MG63 (cell line): ENCODE results near the gene RARS2. TPM values are rescaled to one million over a fixed set of nuclear protein-coding genes. Genes with fewer than 3 reads are reported as not detected.
A peak's percentile ranks its signal among the peaks of the same experiment; 100 is the strongest.
"Not testable (repeated sequence)": the region's sequence is repeated elsewhere in the genome, so short reads cannot be mapped to it uniquely, and the experiment has no call there.

Source experiments
- DNase-seq: peaks from one replicate; pipeline ENCODE4 v3.0.0-alpha.2; 2020
- H3K27me3 ChIP-seq: fragments of 250-450 bp; sonication (Bioruptor Pico); 2 replicates; pipeline ENCODE4 v1.5.1; 2020; ENCODE audit warnings: mild to moderate bottlenecking, moderate library complexity
- H3K36me3 ChIP-seq: fragments of 250-450 bp; sonication (Bioruptor Pico); 2 replicates; pipeline ENCODE4 v1.5.1; 2020; ENCODE audit warnings: mild to moderate bottlenecking, moderate library complexity
- H3K4me3 ChIP-seq: fragments of 250-450 bp; sonication (Bioruptor Pico); 2 replicates; pipeline ENCODE4 v1.5.1; 2020; ENCODE audit warnings: mild to moderate bottlenecking, moderate library complexity
- H3K9me3 ChIP-seq: fragments of 250-450 bp; sonication (Bioruptor Pico); 2 replicates; pipeline ENCODE4 v1.5.1; 2020; ENCODE audit warnings: mild to moderate bottlenecking, moderate library complexity
- total RNA-seq: library from RNA; depleted of rRNA; stranded (reverse); fragments of >200 nt; shearing (Covaris generic); gene quantifications from 2 replicates; pipeline ENCODE4 v1.2.3, GENCODE V29; 2014; ENCODE audit warnings: low replicate concordance

Gene RARS2
- total RNA-seq, 1 experiment from 2014 or later = 24.0 TPM

DNA sequence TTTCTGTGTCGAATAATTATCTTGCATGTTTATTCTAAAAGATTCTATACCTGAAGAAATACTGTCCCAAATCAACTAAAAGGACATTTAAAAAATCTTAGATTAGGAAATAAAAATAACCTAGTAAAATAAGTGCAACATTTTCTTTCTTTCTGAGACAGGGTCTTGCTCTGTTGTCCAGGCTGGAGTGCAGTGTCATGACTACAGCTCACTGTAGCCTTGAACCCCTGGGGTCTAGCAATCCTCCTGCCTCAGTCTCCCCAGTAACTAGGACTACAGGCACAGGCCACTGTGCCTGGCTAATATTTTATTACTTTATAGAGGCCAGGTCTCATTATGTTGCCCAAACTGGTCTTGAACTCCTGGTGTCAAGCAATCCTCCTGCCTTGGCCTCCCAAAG is 48.7 kb downstream of the RARS2 start:
- no peaks in the 10 kb centered on the region for H3K9me3 ChIP-seq
- H3K4me3 ChIP-seq = no peak overlapping the region
- DNase-seq = no peak

DNA sequence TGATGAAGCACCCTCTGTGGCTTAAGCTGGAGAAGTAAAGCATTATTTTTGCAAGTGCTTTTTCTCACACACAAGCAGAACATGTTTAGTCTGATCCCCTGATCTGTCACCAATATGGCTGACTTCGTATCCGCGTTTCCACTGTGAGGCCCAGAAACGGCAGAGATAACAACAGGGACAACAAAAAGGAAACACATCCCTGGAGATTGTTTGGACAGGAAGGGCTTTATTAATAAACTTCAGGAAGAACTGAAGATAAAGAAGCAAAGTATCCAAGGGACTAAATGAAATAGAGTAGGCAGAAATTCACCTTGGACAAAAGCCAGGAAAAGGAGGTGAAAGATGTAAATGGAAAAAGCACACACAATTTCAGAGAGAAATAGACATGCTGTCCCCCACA is 49.2 kb downstream of the RARS2 start:
- DNase-seq = no peak
- H3K4me3 ChIP-seq = no peak overlapping the region
- no peaks in the 10 kb centered on the region for H3K9me3 ChIP-seq
- H3K36me3 ChIP-seq = peaks cover 50% of the 10 kb centered on the region
- no peaks in the 10 kb centered on the region for H3K27me3 ChIP-seq

More for the DNA sequence above, 48.7 kb downstream of the RARS2 start:
- Histone ChIP-seq H3K36me3 (peaks cover 50% of the 10 kb centered on the region), H3K27me3 (no peaks in the 10 kb centered on the region)

DNA sequence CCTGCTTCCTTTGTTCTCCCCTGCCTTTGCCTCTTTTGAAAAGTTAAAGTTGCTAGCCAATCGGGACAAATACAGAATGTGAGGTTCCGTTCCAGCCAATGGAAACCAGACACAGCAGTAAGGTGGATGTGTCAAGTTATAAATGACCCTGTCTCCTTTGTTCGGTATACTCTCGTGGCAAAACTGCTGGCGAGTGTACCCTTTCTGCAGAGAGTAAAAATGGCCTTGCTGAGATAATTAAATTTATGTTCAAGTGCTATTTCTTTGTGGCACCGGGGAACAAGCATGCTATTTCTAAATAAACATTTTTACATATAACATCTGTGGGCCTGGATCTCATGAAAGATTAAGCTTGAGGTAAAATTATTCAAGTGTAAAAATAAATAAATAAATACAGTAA is 50.2 kb downstream of the RARS2 start:
- Histone ChIP-seq H3K4me3 (no peak overlapping the region), H3K36me3 (peaks cover 43% of the 10 kb centered on the region), H3K9me3 (no peaks in the 10 kb centered on the region), H3K27me3 (no peaks in the 10 kb centered on the region)
- no peak for DNase-seq

DNA sequence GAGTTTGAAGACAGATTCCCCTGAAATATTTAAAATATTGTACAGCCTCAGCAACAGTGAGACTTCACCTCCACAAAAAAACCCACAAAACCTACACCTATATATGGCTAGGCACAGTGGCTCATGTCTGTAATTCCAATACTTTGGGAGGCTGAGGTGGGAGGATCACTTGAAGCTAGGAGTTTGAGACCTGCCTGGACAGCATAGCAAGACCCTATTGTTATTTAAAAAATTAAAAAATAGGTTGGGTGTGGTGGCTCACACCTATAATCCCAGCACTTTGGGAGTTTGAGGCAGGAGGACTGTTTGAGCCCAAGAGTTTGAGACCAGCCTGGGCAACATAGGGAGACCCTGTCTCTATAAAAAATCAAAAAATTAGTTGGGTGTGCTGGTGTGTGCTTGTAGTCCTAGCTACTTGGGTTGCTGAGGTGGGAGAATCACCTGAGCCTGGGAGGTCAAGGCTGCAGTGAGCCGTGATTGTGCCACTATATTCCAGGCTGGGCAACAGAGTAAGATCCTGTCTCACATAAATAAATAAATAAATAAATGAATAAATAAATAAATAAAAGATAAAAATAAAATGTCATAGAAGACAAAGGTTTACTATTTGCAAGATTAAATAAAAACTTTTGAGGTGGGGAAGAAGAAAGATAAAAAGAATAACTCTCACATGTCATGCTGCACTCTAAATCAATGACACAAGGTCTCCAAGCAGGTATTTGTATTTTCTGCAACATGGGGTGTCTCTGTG is 51.1 kb downstream of the RARS2 start:
- H3K9me3 ChIP-seq = no peaks in the 10 kb centered on the region
- peaks cover 35% of the 10 kb centered on the region for H3K36me3 ChIP-seq

DNA sequence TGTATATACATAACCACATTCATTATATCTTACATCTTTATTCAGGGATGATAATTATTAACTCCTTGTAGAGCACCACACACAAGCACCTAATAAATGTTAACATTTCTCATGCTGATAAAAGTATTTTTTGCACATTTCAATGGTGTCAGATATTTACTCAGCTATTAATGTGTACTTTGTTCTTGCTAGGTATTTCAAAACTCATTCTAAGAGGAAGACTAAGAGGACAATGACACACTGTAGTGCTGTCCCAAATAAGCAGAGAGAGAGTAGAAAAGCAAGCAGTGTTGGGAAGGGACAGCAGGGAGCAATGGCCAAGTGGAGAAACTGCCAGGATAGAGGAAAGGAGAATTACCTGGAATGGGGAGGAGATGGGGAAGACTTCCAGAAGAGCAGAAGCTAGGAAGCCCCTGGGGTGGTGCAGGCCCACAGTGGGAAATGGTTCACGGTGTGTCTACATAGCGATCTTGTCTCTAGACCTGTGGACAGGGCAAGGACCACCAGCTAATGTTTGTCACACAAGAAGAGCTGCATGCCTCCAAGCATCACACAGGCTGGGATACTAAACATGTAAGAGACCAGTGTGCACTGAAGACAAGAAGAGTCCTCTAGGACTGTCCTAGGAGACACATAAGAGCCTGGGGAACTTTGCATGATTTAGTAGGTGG is 55.3 kb downstream of the RARS2 start:
- Histone ChIP-seq H3K36me3 (peaks cover 21% of the 10 kb centered on the region), H3K9me3 (no peaks in the 10 kb centered on the region), H3K27me3 (no peaks in the 10 kb centered on the region), H3K4me3 (no peak overlapping the region)
- no peak for DNase-seq

More for the DNA sequence above, 51.1 kb downstream of the RARS2 start:
- H3K27me3 ChIP-seq = no peaks in the 10 kb centered on the region
- H3K4me3 ChIP-seq = no peak overlapping the region
- no peak for DNase-seq

DNA sequence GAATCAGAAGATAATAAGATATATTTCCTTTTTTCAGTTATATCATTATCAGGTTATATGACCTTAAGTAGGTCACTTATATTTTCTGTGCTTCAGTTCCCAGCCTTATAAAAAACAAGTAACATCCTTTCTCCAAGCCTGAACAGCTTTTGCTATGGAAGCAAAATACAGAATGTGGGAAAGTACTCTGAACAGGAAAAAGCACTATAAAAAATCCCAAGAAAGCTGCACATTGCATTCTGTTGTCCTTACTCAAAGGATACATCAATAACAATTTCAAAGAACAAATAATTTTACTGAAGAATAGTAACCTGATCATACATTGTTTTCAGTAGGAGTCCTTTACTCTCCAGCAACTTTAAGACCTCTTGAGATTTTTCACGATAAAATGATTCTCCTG is 60.6 kb downstream of the RARS2 start:
- H3K4me3 ChIP-seq = no peak overlapping the region
- peaks cover 31% of the 10 kb centered on the region for H3K36me3 ChIP-seq
- H3K27me3 ChIP-seq = no peaks in the 10 kb centered on the region
- DNase-seq = no peak
- no peaks in the 10 kb centered on the region for H3K9me3 ChIP-seq

DNA sequence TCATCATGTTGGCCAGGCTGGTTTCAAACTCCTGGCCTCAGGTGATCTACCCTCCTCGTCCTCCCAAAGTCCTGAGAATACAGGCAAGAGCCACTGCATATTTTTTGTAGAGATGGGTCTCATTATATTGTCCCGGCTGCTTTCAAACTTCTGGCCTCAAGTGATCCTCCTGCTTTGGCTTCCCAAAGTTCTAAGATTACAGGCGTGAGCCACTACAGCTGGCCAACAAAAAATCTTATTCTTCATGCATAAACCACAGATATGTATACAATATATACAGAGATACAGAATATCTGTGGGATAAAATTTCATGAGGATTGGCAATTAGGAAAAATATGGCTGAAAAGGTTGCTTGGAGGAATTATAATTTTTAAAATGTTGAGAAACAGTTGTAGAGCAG is 67.1 kb downstream of the RARS2 start:
- H3K9me3 ChIP-seq = no peaks in the 10 kb centered on the region
- no peak for DNase-seq
- peaks cover 53% of the 10 kb centered on the region for H3K36me3 ChIP-seq
- no peaks in the 10 kb centered on the region for H3K27me3 ChIP-seq
- no peak overlapping the region for H3K4me3 ChIP-seq

DNA sequence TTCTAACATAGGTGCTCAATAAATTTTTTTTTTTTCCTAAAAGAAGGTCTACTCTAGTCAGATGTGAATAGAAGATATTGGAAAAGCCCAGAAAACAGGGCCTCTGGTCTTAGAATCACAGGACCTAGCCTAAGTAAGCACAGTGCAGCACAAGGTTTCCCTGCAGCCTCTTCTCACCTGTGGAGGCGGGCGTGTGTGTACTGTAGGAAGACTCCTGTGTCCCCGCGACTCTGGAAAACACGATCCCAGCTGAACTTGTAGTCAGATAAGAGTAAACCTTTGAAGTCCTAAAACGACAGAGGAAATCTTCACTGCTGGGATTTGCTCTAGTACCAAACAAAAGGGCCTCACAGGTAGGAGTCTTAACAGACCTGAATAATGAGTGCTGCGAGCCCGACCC is 71.3 kb downstream of the RARS2 start:
- Histone ChIP-seq H3K4me3 (no peak overlapping the region), H3K36me3 (peaks cover 68% of the 10 kb centered on the region), H3K27me3 (no peaks in the 10 kb centered on the region), H3K9me3 (no peaks in the 10 kb centered on the region)
- no peak for DNase-seq

DNA sequence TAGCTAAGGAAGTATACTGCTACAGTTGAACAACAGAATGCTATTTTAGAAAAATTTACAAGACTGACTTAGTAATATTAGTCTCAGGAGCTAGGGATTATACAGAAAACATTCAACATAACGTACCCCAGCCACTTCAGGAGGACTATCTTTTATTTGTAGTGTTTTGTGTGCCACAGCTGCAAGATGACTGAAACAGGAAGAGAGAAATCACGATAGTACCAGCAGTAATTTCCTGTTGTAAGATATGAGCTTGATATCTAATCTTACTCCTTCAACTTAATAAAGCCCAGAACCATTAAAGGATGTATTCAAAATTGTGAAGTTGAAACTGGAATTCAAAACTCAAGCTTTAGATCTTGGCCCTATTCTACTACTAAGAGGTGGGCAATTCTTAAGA is 75.0 kb downstream of the RARS2 start:
- H3K36me3 ChIP-seq = peaks cover 74% of the 10 kb centered on the region

DNA sequence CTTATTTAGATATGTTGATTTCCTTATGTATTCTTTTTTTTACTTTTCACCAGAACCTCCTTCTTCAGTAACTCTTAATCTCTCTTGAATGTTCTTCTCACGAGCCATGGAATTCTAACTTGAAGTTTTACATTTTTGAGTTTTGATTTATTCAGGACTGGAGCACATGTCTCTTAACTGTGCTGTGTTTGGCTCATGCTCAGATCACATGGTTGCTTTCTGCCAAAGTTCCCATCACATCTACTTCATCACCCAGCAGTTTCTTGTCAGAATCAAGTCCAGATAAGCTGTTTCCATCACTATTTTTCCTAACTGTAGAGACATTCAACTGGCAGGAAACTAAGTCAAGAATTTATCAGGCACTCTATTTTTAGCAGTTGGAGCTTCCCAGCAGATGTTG is 85.3 kb downstream of the RARS2 start:
- Histone ChIP-seq H3K36me3 (peaks cover 25% of the 10 kb centered on the region), H3K9me3 (no peaks in the 10 kb centered on the region), H3K27me3 (no peaks in the 10 kb centered on the region), H3K4me3 (no peak overlapping the region)
- no peak for DNase-seq

More for the DNA sequence above, 75.0 kb downstream of the RARS2 start:
- no peak overlapping the region for H3K4me3 ChIP-seq
- DNase-seq = no peak
- H3K27me3 ChIP-seq = no peaks in the 10 kb centered on the region
- no peaks in the 10 kb centered on the region for H3K9me3 ChIP-seq

DNA sequence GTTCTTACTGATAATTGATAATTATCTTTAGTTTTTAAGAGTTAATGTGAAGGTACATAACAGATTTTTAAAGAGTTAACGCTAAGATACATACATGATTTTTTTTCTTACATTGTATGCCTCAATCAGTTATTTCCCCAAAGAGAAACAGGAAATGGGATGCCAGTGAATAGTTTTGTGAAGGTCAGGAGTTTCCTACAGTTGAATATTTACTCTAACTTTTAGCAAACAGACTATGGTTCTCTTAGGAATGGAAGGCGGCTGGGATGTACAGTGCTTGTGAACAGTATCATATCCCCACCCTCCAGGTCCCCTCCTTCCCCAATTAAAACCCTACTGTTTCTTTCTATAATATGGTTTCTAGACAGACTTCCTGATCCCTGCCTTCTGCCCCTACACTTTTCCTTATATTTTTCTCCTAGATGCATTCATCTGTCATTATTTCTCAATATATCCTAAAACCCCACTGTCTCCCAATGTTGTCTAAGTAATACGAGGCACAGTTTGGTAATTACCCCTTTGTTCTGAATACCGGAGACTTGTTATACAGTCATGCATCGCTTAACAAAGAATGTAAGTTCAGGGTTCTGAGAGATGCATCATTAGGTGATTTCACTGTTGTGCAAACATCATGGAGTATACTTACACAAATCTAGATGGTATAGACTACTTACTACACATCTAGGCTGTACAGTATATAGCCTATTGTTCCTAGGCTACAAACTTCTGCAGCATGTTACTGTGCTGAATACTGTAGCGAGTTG is 87.8 kb downstream of the RARS2 start:
- H3K9me3 ChIP-seq = no peaks in the 10 kb centered on the region
- DNase-seq = no peak

DNA sequence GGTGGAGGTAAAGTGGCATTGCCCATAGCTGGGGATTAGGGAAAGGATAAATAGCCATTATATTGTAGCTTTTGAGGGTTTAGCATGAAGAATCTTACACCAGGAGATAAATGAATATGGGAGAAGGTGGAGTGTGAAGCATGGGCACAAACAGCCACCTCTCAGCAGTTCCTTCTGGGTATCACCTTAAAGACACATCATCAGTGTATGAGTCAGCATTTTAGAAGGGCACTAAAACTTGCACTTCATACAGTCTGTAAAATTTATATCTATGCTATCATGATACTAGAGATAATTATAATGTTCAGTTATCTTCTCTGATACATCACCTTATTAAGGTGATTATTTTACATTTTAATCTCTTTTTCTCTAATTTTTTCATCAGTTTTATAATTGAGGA is 91.7 kb downstream of the RARS2 start:
- no peak overlapping the region for H3K4me3 ChIP-seq
- H3K27me3 ChIP-seq = no peaks in the 10 kb centered on the region
- no peaks in the 10 kb centered on the region; the same call in 1 of the 2 replicates for H3K36me3 ChIP-seq
- no peaks in the 10 kb centered on the region for H3K9me3 ChIP-seq
- no peak for DNase-seq

More for the DNA sequence above, 87.8 kb downstream of the RARS2 start:
- Histone ChIP-seq H3K27me3 (no peaks in the 10 kb centered on the region), H3K4me3 (no peak overlapping the region), H3K36me3 (peaks cover 17% of the 10 kb centered on the region)

DNA sequence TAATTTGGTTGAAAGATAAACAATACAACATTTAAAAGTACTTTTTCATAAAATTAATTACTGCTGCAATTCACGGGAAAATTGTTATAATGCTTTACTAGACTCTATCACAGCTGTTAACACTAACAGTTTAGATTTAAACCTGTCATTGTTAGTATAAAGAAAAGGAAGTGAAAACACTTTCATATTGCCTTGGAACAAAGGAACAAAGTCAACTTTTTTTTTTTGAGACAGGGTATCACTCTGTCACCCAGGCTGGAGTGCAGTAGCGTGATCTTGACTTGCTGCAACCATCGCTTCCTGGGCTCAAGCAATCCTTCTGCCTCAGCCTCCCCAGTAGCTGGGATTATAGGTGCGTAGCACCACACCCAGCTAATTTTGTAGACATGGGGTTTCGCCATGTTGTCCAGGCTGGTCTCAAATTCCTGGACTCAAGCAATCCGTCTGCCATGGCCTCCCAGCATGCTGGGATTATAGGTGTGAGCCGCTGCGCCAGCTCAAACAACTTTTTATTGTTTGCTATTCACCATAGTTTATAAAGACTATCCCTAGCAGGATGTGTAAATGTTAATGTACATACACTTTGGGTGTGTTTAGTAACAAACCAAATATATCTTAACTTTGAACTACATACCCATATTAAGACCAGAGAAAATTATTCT is 94.9 kb downstream of the RARS2 start:
- DNase-seq = no peak
- H3K36me3 ChIP-seq = no peaks in the 10 kb centered on the region
- no peaks in the 10 kb centered on the region for H3K9me3 ChIP-seq
- no peak overlapping the region for H3K4me3 ChIP-seq
- H3K27me3 ChIP-seq = no peaks in the 10 kb centered on the region

DNA sequence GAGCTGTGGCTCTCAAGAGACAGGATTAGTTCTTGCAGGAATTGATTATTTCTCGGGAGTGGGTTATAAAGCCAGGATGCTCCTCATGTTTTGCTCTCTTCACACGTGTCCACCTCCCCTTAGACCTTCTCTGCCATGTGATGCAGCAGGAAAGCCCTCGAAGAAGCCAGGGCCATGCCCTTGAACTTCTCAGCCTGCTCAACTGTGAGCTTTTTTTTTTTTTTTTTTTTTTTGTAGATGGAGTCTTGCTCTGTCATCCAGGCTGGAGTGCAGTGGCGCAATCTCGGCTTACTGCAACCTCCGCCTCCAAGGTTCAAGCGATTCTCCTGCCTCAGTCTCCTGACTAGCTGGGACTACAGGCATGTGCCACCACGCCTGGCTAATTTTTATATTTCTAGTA is 100.5 kb downstream of the RARS2 start:
- H3K9me3 ChIP-seq, H3K27me3 ChIP-seq, H3K36me3 ChIP-seq, H3K4me3 ChIP-seq, DNase-seq: not testable (repeated sequence)

DNA sequence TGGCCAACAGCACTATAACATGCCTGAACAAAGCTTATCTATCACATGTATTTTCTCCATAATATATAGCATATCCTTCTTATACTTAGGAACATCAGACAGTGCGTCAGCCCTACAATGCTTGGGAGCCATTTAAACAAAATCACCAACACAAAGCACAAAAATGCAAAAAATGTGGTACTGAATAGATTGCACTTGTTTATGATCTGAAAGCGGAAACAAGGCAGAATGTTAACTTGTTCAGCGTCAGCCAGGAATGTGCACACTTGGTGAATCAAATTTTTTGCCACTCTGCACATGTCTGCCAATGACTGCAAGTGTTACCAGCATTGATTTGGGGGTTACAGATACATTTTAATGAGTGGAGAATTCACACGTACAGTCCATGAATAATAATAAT is 102.2 kb downstream of the RARS2 start:
- no peak for DNase-seq
- no peaks in the 10 kb centered on the region for H3K9me3 ChIP-seq
- H3K36me3 ChIP-seq = no peaks in the 10 kb centered on the region
- no peaks in the 10 kb centered on the region for H3K27me3 ChIP-seq
- no peak overlapping the region for H3K4me3 ChIP-seq

DNA sequence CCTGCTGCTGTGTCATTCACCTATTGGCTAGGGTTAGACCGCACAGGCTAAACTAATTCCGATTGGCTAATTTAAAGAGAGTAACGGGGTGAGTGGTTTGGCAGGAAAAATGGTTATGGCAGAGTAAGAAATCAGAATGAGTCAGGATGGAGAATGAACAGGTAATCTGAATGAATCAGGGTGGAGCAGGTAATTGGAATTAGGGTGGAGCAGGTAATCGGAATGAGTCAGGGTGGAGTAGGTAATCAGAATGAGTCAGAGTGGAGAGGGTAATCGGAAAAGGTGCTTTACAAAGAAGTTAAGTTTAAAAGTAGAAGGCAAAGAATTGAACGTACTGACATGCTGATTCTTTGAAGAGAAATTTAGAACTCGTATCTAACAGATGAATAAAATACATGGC is 105.3 kb downstream of the RARS2 start:
- Histone ChIP-seq H3K27me3 (no peaks in the 10 kb centered on the region), H3K36me3 (no peaks in the 10 kb centered on the region), H3K9me3 (no peaks in the 10 kb centered on the region), H3K4me3 (no peak overlapping the region)
- DNase-seq = no peak

DNA sequence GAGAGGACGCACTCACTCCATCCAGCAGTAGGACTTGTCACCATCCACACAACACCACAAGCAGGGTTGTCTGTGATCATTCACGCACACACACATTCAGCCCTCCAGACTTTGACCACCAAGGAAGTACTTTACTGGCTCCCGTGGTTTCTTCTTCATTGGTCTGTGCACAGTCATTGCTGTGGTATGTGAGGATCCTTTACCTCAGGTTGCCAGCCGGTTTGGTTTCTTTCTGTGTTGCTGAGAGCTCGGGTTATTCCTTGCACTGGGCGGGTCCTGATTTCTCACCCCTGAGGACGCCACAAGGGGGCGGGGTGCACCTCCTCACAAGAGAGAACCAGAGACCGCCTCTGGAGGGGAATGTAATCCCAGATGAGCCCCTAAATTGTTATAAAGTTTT is 105.9 kb downstream of the RARS2 start:
- Histone ChIP-seq H3K4me3 (no peak overlapping the region), H3K9me3 (no peaks in the 10 kb centered on the region), H3K36me3 (no peaks in the 10 kb centered on the region), H3K27me3 (no peaks in the 10 kb centered on the region)
- DNase-seq = peak; percentile 9
